Lower leg skin (tissue), 3 donors: ENCODE measurements around the gene BORCS5.

ENCODE experiments used
- POLR2A ChIP-seq, 2 donors: fragments of 450-650 bp; IDR thresholded peaks; one replicate each; pipeline ENCODE4 v1.6.1; 2016 to 2017; ENCODE audit warnings: antibody characterized with exemption in 2 of 2, mild to moderate bottlenecking in 1 of 2, moderate library complexity in 1 of 2
- TF ChIP-seq, protein P1 (sequence below), 3 donors: fragments of 450-650 bp; IDR thresholded peaks; one replicate each; pipeline ENCODE4 v1.5.1; 2016; ENCODE audit warnings: antibody characterized with exemption in 3 of 3, mild to moderate bottlenecking in 3 of 3, moderate library complexity in 2 of 3

- no peak for TF ChIP-seq POLR2A (IDR thresholded peaks at IDR 0.05)
- TF ChIP-seq, protein P1, sequence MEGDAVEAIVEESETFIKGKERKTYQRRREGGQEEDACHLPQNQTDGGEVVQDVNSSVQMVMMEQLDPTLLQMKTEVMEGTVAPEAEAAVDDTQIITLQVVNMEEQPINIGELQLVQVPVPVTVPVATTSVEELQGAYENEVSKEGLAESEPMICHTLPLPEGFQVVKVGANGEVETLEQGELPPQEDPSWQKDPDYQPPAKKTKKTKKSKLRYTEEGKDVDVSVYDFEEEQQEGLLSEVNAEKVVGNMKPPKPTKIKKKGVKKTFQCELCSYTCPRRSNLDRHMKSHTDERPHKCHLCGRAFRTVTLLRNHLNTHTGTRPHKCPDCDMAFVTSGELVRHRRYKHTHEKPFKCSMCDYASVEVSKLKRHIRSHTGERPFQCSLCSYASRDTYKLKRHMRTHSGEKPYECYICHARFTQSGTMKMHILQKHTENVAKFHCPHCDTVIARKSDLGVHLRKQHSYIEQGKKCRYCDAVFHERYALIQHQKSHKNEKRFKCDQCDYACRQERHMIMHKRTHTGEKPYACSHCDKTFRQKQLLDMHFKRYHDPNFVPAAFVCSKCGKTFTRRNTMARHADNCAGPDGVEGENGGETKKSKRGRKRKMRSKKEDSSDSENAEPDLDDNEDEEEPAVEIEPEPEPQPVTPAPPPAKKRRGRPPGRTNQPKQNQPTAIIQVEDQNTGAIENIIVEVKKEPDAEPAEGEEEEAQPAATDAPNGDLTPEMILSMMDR (IDR thresholded peaks at IDR 0.05) = no peak
Measured at GRCh38 chr12:12482150-12482761, 125.4 kb downstream of the BORCS5 start.
